Endodermal cell (in vitro differentiated cells): Measurements from ENCODE around the gene KCNH8. TPM values are rescaled to one million over a fixed set of nuclear protein-coding genes. Genes with fewer than 3 reads are reported as not detected.

Experiments
- DNase-seq: peaks from one replicate; pipeline ENCODE4 v3.0.0-alpha.2; 2017
- H3K27ac ChIP-seq: 2 replicates; pipeline ENCODE4 v1.5.1; 2013; ENCODE audit warnings: mild to moderate bottlenecking, low read depth, low read length, moderate library complexity
- H3K27me3 ChIP-seq: 2 replicates; pipeline ENCODE4 v1.6.1; 2013; ENCODE audit warnings: mild to moderate bottlenecking, low read length, moderate library complexity; ENCODE audit not compliant: insufficient read depth, control insufficient read depth, poor library complexity, severe bottlenecking
- H3K36me3 ChIP-seq: 2 replicates; pipeline ENCODE4 v1.7.0; 2013; ENCODE audit warnings: mild to moderate bottlenecking, low read length, moderate library complexity; ENCODE audit not compliant: control insufficient read depth, insufficient read depth
- H3K4me1 ChIP-seq: one replicate; pipeline ENCODE4 v1.7.0; 2013; ENCODE audit warnings: low read length; ENCODE audit not compliant: control insufficient read depth, insufficient read depth
- H3K4me3 ChIP-seq: 2 replicates; pipeline ENCODE4 v1.5.1; 2013; ENCODE audit warnings: mild to moderate bottlenecking, low read length, moderate library complexity
- H3K9ac ChIP-seq: 2 replicates; pipeline ENCODE4 v1.6.1; 2013; ENCODE audit warnings: mild to moderate bottlenecking, low read length, moderate library complexity; ENCODE audit not compliant: poor library complexity, severe bottlenecking; ENCODE audit errors: extremely low read depth
- H3K9me3 ChIP-seq: 2 replicates; pipeline ENCODE4 v1.6.1; 2013; ENCODE audit warnings: mild to moderate bottlenecking, low read length, moderate library complexity; ENCODE audit not compliant: control insufficient read depth
- H3K27ac Mint-ChIP-seq: 2 replicates; pipeline ENCODE4 v1.8.0; 2020; ENCODE audit warnings: mixed read lengths
- H3K27me3 Mint-ChIP-seq: 2 replicates; pipeline ENCODE4 v1.8.0; 2021; ENCODE audit warnings: mild to moderate bottlenecking, mixed read lengths; ENCODE audit not compliant: insufficient read depth
- H3K36me3 Mint-ChIP-seq: 2 replicates; pipeline ENCODE4 v1.8.0; 2020; ENCODE audit warnings: low read depth, mixed read lengths
- H3K4me1 Mint-ChIP-seq: 2 replicates; pipeline ENCODE4 v1.8.0; 2020; ENCODE audit warnings: mixed read lengths
- H3K4me3 Mint-ChIP-seq: 2 replicates; pipeline ENCODE4 v1.8.0; 2020; ENCODE audit warnings: mild to moderate bottlenecking, moderate library complexity, mixed read lengths
- H3K9me3 Mint-ChIP-seq: 2 replicates; pipeline ENCODE4 v1.8.0; 2020; ENCODE audit warnings: mild to moderate bottlenecking, mixed read lengths
- CTCF ChIP-seq: fragments of 200-600 bp; sonication (generic); conservative IDR thresholded peaks from 2 replicates; pipeline ENCODE4 v1.5.0; 2021; ENCODE audit warnings: antibody characterized with exemption, mild to moderate bottlenecking
- WGBS, 2 experiments: methylation state at CpG; one replicate each; pipeline versions ENCODE4 v1.1.5 to v1.1.7; 2013; ENCODE audit warnings: missing lambda C conversion rate in 2 of 2, mixed read lengths in 1 of 2; ENCODE audit not compliant: insufficient coverage in 1 of 2, insufficient read length in 1 of 2; 5-methylcytosine and 5-hydroxymethylcytosine counted together
- total RNA-seq, 2 donors: library from RNA; stranded (reverse); fragmentation: NEBNext Ultra II Directional in 1 of 2; extraction: Animal tissue kit (Norgen Biotek cat#: 25700) in 1 of 2; gene quantifications; 2 replicates in 1 of 2; 3 replicates in 1 of 2; pipeline ENCODE4 v1.2.1, GENCODE V29; 2021

KCNH8 gene
- total RNA-seq, 2 donors from 2014 or later = 12.0 to 15.0 TPM

DNA sequence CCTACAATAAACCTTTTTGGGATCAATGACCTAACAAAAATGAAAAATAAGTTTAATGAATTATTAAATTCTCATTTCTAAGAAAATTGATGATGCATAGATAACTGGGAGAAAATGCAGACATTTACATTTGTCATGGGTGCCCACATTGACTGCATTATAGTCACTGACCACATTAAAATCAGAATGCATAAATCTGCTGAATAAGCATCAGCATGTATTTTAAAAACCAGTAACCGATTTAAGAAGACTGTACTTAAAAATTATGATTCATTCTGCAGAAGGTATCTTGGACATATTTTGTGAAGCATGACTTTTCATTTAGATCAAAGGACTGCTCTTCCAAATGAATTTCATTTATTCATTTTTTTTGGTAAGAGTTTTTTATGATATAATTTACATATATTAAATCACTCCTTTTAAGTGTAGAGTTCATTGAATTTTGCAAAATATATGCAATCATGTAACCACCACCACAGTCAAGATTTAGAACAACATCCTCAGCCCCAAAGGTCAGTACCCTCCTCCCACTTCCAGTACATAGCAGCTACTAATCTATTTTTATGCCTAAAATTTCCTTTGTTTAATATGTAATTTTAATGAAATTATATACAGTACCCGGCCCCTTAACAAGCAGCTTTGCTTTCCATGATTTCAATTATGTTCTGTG is 11.8 kb downstream of the KCNH8 start:
- Histone ChIP-seq H3K9ac (no peak overlapping the region), H3K36me3 (no peaks in the 10 kb centered on the region), H3K27me3 (no peaks in the 10 kb centered on the region), H3K9me3 (no peaks in the 10 kb centered on the region), H3K27ac (no peak overlapping the region), H3K4me3 (no peak overlapping the region), H3K4me1 (no peaks in the 10 kb centered on the region)
- no peaks in the 10 kb centered on the region for H3K9me3 Mint-ChIP-seq
- no peak overlapping the region for H3K27ac Mint-ChIP-seq
- H3K36me3 Mint-ChIP-seq = no peaks in the 10 kb centered on the region
- no peaks in the 10 kb centered on the region for H3K27me3 Mint-ChIP-seq
- no peak for TF ChIP-seq CTCF
- DNase-seq = no peak
- H3K4me1 Mint-ChIP-seq = peaks cover 8% of the 10 kb centered on the region
- no peak overlapping the region for H3K4me3 Mint-ChIP-seq
- 84% methylated on average over 2 of the region's 2 CpGs; no CpG with 5 or more reads in 1 of the 2 experiments for WGBS, 2 experiments

DNA sequence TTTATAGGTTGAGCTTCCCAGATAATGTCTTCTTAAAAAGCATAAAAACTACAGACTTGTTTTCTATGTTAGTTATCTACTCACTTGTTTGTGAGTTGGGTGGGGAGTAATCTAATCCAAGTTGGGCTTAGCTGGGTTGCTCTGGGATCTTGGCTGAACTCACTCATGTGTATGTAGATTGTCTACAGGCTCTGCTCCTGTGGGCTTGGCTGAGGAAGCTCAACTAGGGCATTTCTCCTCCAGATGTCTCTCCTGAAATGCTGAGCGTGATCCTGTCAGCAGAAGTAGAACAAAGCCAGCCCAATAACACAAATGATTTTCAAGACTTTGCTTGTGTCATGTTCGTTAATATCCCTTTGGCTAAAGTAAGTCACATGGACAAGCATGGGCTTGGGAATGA is 17.3 kb downstream of the KCNH8 start:
- H3K9me3 Mint-ChIP-seq = peaks cover 11% of the 10 kb centered on the region
- Histone ChIP-seq H3K36me3 (peaks cover 23% of the 10 kb centered on the region), H3K9ac (no peak overlapping the region), H3K27me3 (no peaks in the 10 kb centered on the region), H3K27ac (no peak overlapping the region), H3K4me1 (peaks cover 6% of the 10 kb centered on the region), H3K9me3 (peaks cover 8% of the 10 kb centered on the region), H3K4me3 (peak overlapping the region; percentile 14)
- H3K4me3 Mint-ChIP-seq = no peak overlapping the region
- H3K4me1 Mint-ChIP-seq = peaks cover 10% of the 10 kb centered on the region
- DNase-seq = peak; percentile 52
- H3K27ac Mint-ChIP-seq = no peak overlapping the region
- H3K27me3 Mint-ChIP-seq = no peaks in the 10 kb centered on the region
- no peak for TF ChIP-seq CTCF
- H3K36me3 Mint-ChIP-seq = peaks cover 24% of the 10 kb centered on the region
- 80 to 85% methylated on average over 1 to 2 of the region's 2 CpGs for WGBS, 2 experiments

DNA sequence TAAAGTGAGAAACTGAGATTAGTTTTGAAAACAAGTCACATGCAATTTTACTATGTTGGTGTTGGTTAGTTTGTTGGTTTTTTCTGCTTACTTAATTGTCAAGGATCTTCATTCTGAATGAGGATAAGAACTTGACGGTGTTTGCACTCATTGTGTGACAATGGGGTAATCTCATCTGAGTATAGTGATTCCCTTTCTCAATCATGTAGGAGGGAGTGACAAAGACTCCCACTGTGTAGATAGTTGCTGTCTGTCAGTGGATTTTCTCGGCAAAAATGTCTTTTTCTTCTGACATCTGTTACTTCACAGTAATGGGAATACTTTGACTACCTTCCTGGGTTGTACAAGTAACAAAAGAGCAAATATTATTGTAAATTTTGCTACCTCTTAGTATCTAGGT is 23.5 kb downstream of the KCNH8 start:
- Mint-ChIP-seq H3K4me1 (peaks cover 33% of the 10 kb centered on the region), H3K4me3 (no peak overlapping the region), H3K9me3 (peaks cover 11% of the 10 kb centered on the region), H3K36me3 (peaks cover 23% of the 10 kb centered on the region), H3K27me3 (no peaks in the 10 kb centered on the region), H3K27ac (no peak overlapping the region)
- DNase-seq = no peak
- WGBS, 2 experiments = 18 to 67% methylated on average over 1 to 2 of the region's 2 CpGs
- Histone ChIP-seq H3K4me3 (peak overlapping the region; percentile 47), H3K9ac (peak overlapping the region; percentile 2), H3K27ac (no peak overlapping the region), H3K27me3 (no peaks in the 10 kb centered on the region), H3K9me3 (peaks cover 8% of the 10 kb centered on the region), H3K4me1 (peaks cover 3% of the 10 kb centered on the region), H3K36me3 (peaks cover 20% of the 10 kb centered on the region)
- TF ChIP-seq CTCF = no peak
